MCF 10A (cell line): Measurements from ENCODE around the gene CREBBP. TPM values are rescaled to one million over a fixed set of nuclear protein-coding genes. Genes with fewer than 3 reads are reported as not detected.

ENCODE experiments used
- BruUV-seq: library from RNA; stranded (reverse); fragments of 400-500 nt; replicated peaks from 2 replicates; lab custom pipeline; 2021; lab: Mats Ljungman, UMichigan
- CTCF ChIA-PET: fragments of 300-600 bp; sonication (Branson Sonifier 250); formaldehyde crosslinking; extraction: SDS; loops from one replicate; lab custom pipeline; 2021; ENCODE audit warnings: antibody characterized with exemption, inconsistent platforms; lab: Yijun Ruan, JAX
- POLR2A ChIA-PET: fragments of 300-600, 350-650 bp; sonication (Branson Sonifier 250); formaldehyde crosslinking; extraction: SDS; loops from one replicate; lab custom pipeline; 2020; ENCODE audit warnings: antibody characterized with exemption, inconsistent platforms; lab: Yijun Ruan, JAX
- DNase-seq: peaks from one replicate; pipeline ENCODE4 v3.0.0-alpha.2; 2018; ENCODE audit not compliant: unreplicated experiment
- H3K27ac Mint-ChIP-seq: one replicate; pipeline ENCODE4 v1.8.0; 2022; ENCODE audit warnings: mild to moderate bottlenecking, low read depth, mixed read lengths; ENCODE audit not compliant: unreplicated experiment
- H3K27me3 Mint-ChIP-seq: one replicate; pipeline ENCODE4 v1.8.0; 2022; ENCODE audit warnings: mixed read lengths; ENCODE audit not compliant: insufficient read depth, unreplicated experiment
- H3K36me3 Mint-ChIP-seq: one replicate; pipeline ENCODE4 v1.8.0; 2022; ENCODE audit warnings: mild to moderate bottlenecking, moderate library complexity, mixed read lengths; ENCODE audit not compliant: insufficient read depth, unreplicated experiment
- H3K4me1 Mint-ChIP-seq: one replicate; pipeline ENCODE4 v1.8.0; 2022; ENCODE audit warnings: mixed read lengths; ENCODE audit not compliant: insufficient read depth, unreplicated experiment
- H3K4me3 Mint-ChIP-seq: one replicate; pipeline ENCODE4 v1.8.0; 2022; ENCODE audit warnings: mild to moderate bottlenecking, moderate library complexity, mixed read lengths; ENCODE audit not compliant: unreplicated experiment
- H3K9me3 Mint-ChIP-seq: one replicate; pipeline ENCODE4 v1.8.0; 2022; ENCODE audit warnings: mixed read lengths; ENCODE audit not compliant: unreplicated experiment
- intact Hi-C: fragments of 100-400 bp; cut with micrococcal nuclease; formaldehyde crosslinking; loops from 2 replicates; pipeline ENCODE4 v1.14.1; 2022
- total RNA-seq: library from RNA; stranded (reverse); gene quantifications from 2 replicates; pipeline ENCODE4 v1.2.3, GENCODE V29; 2022
- TF ChIP-seq, protein P1 (sequence below): fragments of 200-600 bp; IDR thresholded peaks from one replicate; pipeline ENCODE4 v1.8.0; 2022; ENCODE audit warnings: antibody characterized with exemption, mild to moderate bottlenecking; ENCODE audit not compliant: unreplicated experiment

The CREBBP gene
- total RNA-seq, 1 experiment from 2014 or later = 74.0 TPM

DNA sequence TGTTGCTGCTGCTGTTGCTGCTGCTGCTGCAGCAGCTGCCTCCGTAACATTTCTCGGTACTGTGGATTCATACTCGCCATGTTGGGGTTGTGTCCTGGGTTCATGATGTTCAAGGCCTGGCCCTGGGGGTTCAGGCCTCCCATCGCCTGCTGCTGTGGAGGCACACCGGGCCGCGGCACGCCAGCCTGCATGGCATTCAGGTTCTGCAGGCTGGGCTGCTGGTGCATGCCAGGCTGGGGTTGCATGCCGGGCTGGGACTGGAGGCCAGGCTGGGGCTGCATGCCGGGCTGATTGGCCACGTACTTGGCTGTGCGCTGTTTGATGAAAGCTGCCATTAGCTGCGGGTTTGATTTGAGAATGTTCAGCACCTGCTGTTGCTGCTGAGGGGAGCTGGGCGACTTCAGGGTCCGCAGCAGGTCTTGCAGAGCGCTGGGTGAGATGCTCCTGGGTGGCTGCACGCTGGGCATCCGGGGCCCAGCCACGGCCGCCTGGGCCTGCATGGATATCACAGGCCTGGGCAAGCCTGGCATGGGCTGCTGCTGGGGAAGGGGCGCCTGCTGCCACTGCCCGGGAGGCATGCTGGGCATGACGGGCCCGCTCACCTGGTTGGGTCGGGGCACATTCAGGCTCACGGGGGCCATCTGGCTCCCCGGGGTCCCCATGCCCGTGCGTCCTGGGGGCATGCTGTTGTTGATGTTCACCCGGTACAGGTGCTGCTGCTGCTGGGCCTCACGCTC lies 151.9 kb downstream of the CREBBP start:
- Mint-ChIP-seq H3K4me3 (no peak overlapping the region), H3K27ac (no peak overlapping the region), H3K9me3 (no peaks in the 10 kb centered on the region), H3K27me3 (no peaks in the 10 kb centered on the region), H3K36me3 (peaks cover 69% of the 10 kb centered on the region), H3K4me1 (no peaks in the 10 kb centered on the region)
- DNase-seq = no peak
- ChIA-PET POLR2A (interaction anchor here (1.5 kb wide), 1 partner anchor 11 kb away, joined by 7 read pairs; the partner anchor contains the start of gene TRAP1), CTCF (no interaction called here)
- no TSS peak for BruUV-seq
- intact Hi-C loops = no loop called here
- TF ChIP-seq, protein P1, sequence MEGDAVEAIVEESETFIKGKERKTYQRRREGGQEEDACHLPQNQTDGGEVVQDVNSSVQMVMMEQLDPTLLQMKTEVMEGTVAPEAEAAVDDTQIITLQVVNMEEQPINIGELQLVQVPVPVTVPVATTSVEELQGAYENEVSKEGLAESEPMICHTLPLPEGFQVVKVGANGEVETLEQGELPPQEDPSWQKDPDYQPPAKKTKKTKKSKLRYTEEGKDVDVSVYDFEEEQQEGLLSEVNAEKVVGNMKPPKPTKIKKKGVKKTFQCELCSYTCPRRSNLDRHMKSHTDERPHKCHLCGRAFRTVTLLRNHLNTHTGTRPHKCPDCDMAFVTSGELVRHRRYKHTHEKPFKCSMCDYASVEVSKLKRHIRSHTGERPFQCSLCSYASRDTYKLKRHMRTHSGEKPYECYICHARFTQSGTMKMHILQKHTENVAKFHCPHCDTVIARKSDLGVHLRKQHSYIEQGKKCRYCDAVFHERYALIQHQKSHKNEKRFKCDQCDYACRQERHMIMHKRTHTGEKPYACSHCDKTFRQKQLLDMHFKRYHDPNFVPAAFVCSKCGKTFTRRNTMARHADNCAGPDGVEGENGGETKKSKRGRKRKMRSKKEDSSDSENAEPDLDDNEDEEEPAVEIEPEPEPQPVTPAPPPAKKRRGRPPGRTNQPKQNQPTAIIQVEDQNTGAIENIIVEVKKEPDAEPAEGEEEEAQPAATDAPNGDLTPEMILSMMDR = no peak

DNA sequence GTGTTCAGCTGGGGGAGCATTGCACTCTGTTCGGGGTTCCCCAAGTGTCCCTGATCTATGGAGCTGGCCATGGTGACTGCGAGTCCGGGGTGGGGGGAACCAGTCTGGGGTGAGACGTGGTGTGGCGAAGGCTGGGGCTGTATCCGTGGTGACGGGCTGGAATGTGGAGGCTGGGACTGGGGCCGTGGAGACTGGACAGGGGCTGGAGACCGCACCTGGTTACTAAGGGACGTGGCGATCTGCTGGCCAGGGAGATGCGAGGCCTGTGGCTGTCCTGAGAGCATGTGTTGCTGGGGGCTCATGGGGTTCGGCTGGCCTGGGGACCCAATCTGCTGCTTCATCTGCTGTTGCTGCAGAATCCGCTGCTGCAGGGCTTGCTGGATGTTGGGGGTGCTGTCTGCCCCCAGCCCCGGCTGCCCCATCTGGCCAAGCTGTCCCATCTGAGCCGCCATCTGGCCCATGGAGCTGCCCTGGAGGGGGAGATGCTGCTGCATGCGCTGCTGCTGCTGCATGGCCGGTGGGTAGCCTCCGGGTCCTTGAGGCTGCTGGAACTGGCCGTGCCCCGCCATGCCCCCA lies 152.6 kb downstream of the CREBBP start:
- H3K4me3 Mint-ChIP-seq = no peak overlapping the region
- H3K36me3 Mint-ChIP-seq = peaks cover 62% of the 10 kb centered on the region
- no peak for DNase-seq
- no TSS peak for BruUV-seq
- no peaks in the 10 kb centered on the region for H3K4me1 Mint-ChIP-seq
- H3K9me3 Mint-ChIP-seq = no peaks in the 10 kb centered on the region
- POLR2A ChIA-PET = interaction anchor here (1.5 kb wide), 1 partner anchor 10 kb away, joined by 7 read pairs; the partner anchor contains the start of gene TRAP1
- H3K27ac Mint-ChIP-seq = no peak overlapping the region
- intact Hi-C loops = no loop called here
- no peaks in the 10 kb centered on the region for H3K27me3 Mint-ChIP-seq
- TF ChIP-seq, protein P1 = no peak
- CTCF ChIA-PET = no interaction called here

DNA sequence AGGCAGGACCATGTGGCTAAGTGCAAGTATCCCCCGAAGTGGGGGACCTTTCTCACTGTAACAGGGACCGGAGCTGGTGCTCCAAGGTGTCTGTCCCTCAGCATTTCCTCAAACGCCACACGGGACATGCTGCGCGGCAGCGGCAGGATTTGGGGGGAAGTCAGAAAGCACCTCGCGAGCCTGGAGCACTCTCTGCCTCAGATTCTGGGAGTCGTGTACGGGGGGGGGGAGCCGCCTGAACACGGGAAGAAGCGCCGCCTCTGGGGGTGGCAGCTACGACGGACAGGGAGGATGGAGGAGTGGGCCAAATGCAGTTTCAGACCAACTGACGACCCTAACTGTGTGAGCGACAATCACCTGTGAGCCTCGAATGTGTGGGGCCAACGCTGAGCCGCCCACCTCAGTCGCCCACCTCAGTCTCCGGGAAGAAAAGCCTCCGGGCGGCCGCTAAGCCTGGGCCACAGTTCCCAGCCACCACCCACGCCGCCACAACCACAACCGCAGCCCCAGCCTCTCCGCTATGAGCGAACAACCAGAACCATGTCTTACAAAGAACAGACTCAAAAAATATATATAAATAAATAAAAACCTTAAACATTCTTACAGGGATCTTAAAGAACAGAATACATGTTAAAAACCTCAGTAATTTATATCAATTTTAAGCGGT lies 154.4 kb downstream of the CREBBP start:
- H3K4me1 Mint-ChIP-seq = no peaks in the 10 kb centered on the region
- H3K27me3 Mint-ChIP-seq = no peaks in the 10 kb centered on the region
- H3K27ac Mint-ChIP-seq = no peak overlapping the region
- BruUV-seq = no TSS peak
- CTCF ChIA-PET = interaction anchor here (0.6 kb wide), 1 partner anchor 563 kb away, joined by 6 read pairs; no protein-coding TSS in a partner anchor
- no peak overlapping the region for H3K4me3 Mint-ChIP-seq
- intact Hi-C loops = no loop called here
- no peaks in the 10 kb centered on the region for H3K9me3 Mint-ChIP-seq
- POLR2A ChIA-PET = no interaction called here
- no peak for DNase-seq
- H3K36me3 Mint-ChIP-seq = peaks cover 48% of the 10 kb centered on the region
- TF ChIP-seq, protein P1 = no peak

DNA sequence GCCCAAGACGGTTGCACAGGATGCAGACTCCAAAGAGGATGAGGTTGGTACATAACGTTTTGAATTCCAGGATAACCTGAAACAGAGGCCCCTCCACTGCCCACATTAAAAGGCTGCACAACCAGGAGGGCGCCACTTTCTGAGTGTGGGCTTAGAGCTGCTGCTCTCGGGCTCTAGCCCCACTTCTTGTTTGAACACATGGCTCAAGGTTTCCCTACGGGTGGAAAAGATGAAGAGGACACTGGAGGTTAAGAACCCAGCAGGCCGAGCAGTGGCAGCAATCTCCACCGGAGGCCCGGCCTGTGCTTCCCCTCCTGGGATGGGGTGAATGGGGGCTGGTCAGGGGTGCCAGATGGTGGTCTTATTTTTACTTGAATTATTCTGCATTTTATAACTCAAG lies 155.2 kb downstream of the CREBBP start:
- no TSS peak for BruUV-seq
- CTCF ChIA-PET = interaction anchor here (0.5 to 0.6 kb wide), 2 partner anchors 34 to 564 kb away, joined by 3 to 6 read pairs; no protein-coding TSS in a partner anchor
- Mint-ChIP-seq H3K9me3 (no peaks in the 10 kb centered on the region), H3K4me1 (no peaks in the 10 kb centered on the region), H3K36me3 (peaks cover 43% of the 10 kb centered on the region), H3K27ac (no peak overlapping the region), H3K4me3 (no peak overlapping the region), H3K27me3 (no peaks in the 10 kb centered on the region)
- POLR2A ChIA-PET = no interaction called here
- intact Hi-C loops = no loop called here
- TF ChIP-seq, protein P1 = no peak
- DNase-seq = no peak
